ENCODE data around the gene CAV1.
"Not testable (repeated sequence)": the region's sequence is repeated elsewhere in the genome, so short reads cannot be mapped to it uniquely, and the experiment has no call there.

Gene CAV1

GRCh38 chr7:116524609-116525297 lies at the start of gene CAV1:
CAV1 (plus strand) TSS chr7:116525036; CDS start chr7:116525063, 27 bp downstream.
- no peak for DNase-seq (ENCODE audit: low read depth in 2 of 2)

- no peak for DNase-seq (ENCODE audit: low read depth in 2 of 2)
Observed at GRCh38 chr7:116477625-116478024, 47.2 kb upstream of the CAV1 start.

GRCh38 chr7:116478834-116479233 lies 46.0 kb upstream of the CAV1 start:
- DNase-seq (ENCODE audit: low read depth in 2 of 2), result no peak

- DNase-seq (ENCODE audit: low read depth in 2 of 2), result no peak
Observed at GRCh38 chr7:116483271-116483942, 41.4 kb upstream of the CAV1 start.

- not testable (repeated sequence) for DNase-seq (ENCODE audit: low read depth in 2 of 2)
Observed at GRCh38 chr7:116484389-116484788, 40.4 kb upstream of the CAV1 start.

GRCh38 chr7:116487907-116488521 lies 36.8 kb upstream of the CAV1 start:
- DNase-seq (ENCODE audit: low read depth in 2 of 2), result no peak

GRCh38 chr7:116490351-116490750 lies 34.5 kb upstream of the CAV1 start:
- DNase-seq (ENCODE audit: low read depth in 2 of 2), result no peak

GRCh38 chr7:116491887-116492653 lies 32.8 kb upstream of the CAV1 start:
- no peak for DNase-seq (ENCODE audit: low read depth in 2 of 2)

GRCh38 chr7:116492654-116493109 lies 32.2 kb upstream of the CAV1 start:
- DNase-seq (ENCODE audit: low read depth in 2 of 2), result no peak

- no peak for DNase-seq (ENCODE audit: low read depth in 2 of 2)
Observed at GRCh38 chr7:116493449-116493848, 31.4 kb upstream of the CAV1 start.

GRCh38 chr7:116494472-116494871 lies 30.4 kb upstream of the CAV1 start:
- DNase-seq (ENCODE audit: low read depth in 2 of 2), result no peak

GRCh38 chr7:116495736-116496135 lies 29.1 kb upstream of the CAV1 start:
- no peak for DNase-seq (ENCODE audit: low read depth in 2 of 2)

GRCh38 chr7:116496653-116497052 lies 28.2 kb upstream of the CAV1 start:
- no peak for DNase-seq (ENCODE audit: low read depth in 2 of 2)

GRCh38 chr7:116497708-116498107 lies 27.1 kb upstream of the CAV1 start:
- no peak for DNase-seq (ENCODE audit: low read depth in 2 of 2)

GRCh38 chr7:116499168-116500077 lies 25.4 kb upstream of the CAV1 start, which contains the start of gene CAV2:
CAV2 (plus strand) TSS chr7:116499738; CDS start chr7:116499782, 44 bp downstream.
- DNase-seq (ENCODE audit: low read depth in 2 of 2), result no peak

GRCh38 chr7:116500078-116500853 lies 24.6 kb upstream of the CAV1 start:
- peak in 1 of 2 donors; percentile 42 for DNase-seq (ENCODE audit: low read depth in 2 of 2)

- DNase-seq (ENCODE audit: low read depth in 2 of 2), result no peak
Observed at GRCh38 chr7:116501425-116502167, 23.2 kb upstream of the CAV1 start.

- no peak for DNase-seq (ENCODE audit: low read depth in 2 of 2)
Observed at GRCh38 chr7:116502201-116503096, 22.4 kb upstream of the CAV1 start.

Measured in stimulated activated CD8-positive, alpha-beta memory T cell treated with anti-CD3 and anti-CD28 coated beads, Interleukin-15, amount 100 ng/mL, for 48 hours (primary cell).